Renal cortical epithelial cell (primary cell): ENCODE measurements around the gene CNMD. TPM values are rescaled to one million over a fixed set of nuclear protein-coding genes. Genes with fewer than 3 reads are reported as not detected.
"Not testable (repeated sequence)": the region's sequence is repeated elsewhere in the genome, so short reads cannot be mapped to it uniquely, and the experiment has no call there.

ENCODE experiments used
- DNase-seq: peaks from one replicate; pipeline ENCODE4 v3.0.0-alpha.2; 2011; ENCODE audit warnings: low read depth
- total RNA-seq: library from RNA; depleted of rRNA; stranded (reverse); fragments of >200 nt; gene quantifications from 2 replicates; pipeline ENCODE4 v1.2.3, GENCODE V29; 2014

CNMD gene
- total RNA-seq, 1 donor from 2014 or later: not detected

- DNase-seq: no peak
Observed at GRCh38 chr13:52744842-52745375, 5.3 kb upstream of the CNMD start.

GRCh38 chr13:52743988-52744387 is 4.4 kb upstream of the CNMD start:
- DNase-seq: no peak

- DNase-seq: no peak
Observed at GRCh38 chr13:52743569-52743968, 3.9 kb upstream of the CNMD start.

GRCh38 chr13:52738719-52739467 is 727 bp downstream of the CNMD start:
- no peak for DNase-seq

- no peak for DNase-seq
Observed at GRCh38 chr13:52737965-52738364, 1.7 kb downstream of the CNMD start.

GRCh38 chr13:52737451-52737850 is 2.2 kb downstream of the CNMD start:
- no peak for DNase-seq

GRCh38 chr13:52736891-52737290 is 2.7 kb downstream of the CNMD start:
- no peak for DNase-seq

- DNase-seq: no peak
Observed at GRCh38 chr13:52734075-52734623, 5.5 kb downstream of the CNMD start.

GRCh38 chr13:52726258-52726657 is 13.4 kb downstream of the CNMD start:
- DNase-seq: no peak

GRCh38 chr13:52725302-52725701 is 14.3 kb downstream of the CNMD start:
- no peak for DNase-seq

GRCh38 chr13:52723181-52723580 is 16.4 kb downstream of the CNMD start:
- DNase-seq: no peak

GRCh38 chr13:52721356-52721755 is 18.3 kb downstream of the CNMD start:
- not testable (repeated sequence) for DNase-seq

GRCh38 chr13:52720904-52721303 is 18.7 kb downstream of the CNMD start:
- not testable (repeated sequence) for DNase-seq

GRCh38 chr13:52713894-52714293 is 25.7 kb downstream of the CNMD start:
- DNase-seq: peak; percentile 58

- DNase-seq: no peak
Observed at GRCh38 chr13:52712385-52712784, 27.2 kb downstream of the CNMD start.

- DNase-seq: no peak
Observed at GRCh38 chr13:52711286-52711685, 28.3 kb downstream of the CNMD start.

- not testable (repeated sequence) for DNase-seq
Observed at GRCh38 chr13:52708266-52708665, 31.4 kb downstream of the CNMD start.

- no peak for DNase-seq
Observed at GRCh38 chr13:52707375-52707774, 32.2 kb downstream of the CNMD start.

GRCh38 chr13:52706081-52706480 is 33.5 kb downstream of the CNMD start:
- no peak for DNase-seq

GRCh38 chr13:52703482-52703881 is 36.1 kb downstream of the CNMD start:
- DNase-seq: no peak

- no peak for DNase-seq
Observed at GRCh38 chr13:52701728-52702465, 37.7 kb downstream of the CNMD start.

- no peak for DNase-seq
Observed at GRCh38 chr13:52696566-52696965, 43.1 kb downstream of the CNMD start.

- DNase-seq: peak; percentile 38
Observed at GRCh38 chr13:52695856-52696255, 43.8 kb downstream of the CNMD start.
